ENCODE data around the gene CEP295NL.

DNA sequence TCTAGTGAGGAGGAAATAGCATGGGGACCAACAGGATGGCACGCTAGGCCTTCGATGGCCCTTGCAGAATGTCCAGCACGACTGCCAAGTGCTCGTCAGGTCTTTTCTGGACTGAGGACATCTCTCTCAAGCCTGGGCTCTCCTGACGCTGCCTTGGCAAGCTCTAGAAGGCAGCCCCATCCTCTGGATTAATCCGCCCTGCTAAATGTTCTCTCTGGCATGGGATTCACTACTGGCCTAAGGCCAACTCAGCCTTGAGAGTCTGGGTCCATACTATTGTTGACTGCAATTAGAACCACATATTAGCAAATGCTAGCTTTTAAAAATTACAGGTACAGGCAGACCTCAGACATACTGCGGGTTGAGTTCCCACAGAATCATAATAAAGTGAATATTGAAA lies 2.5 kb upstream of the CEP295NL start:
- no peak for TF ChIP-seq POLR2A (IDR thresholded peaks at IDR 0.05)
- TF ChIP-seq, protein P1, sequence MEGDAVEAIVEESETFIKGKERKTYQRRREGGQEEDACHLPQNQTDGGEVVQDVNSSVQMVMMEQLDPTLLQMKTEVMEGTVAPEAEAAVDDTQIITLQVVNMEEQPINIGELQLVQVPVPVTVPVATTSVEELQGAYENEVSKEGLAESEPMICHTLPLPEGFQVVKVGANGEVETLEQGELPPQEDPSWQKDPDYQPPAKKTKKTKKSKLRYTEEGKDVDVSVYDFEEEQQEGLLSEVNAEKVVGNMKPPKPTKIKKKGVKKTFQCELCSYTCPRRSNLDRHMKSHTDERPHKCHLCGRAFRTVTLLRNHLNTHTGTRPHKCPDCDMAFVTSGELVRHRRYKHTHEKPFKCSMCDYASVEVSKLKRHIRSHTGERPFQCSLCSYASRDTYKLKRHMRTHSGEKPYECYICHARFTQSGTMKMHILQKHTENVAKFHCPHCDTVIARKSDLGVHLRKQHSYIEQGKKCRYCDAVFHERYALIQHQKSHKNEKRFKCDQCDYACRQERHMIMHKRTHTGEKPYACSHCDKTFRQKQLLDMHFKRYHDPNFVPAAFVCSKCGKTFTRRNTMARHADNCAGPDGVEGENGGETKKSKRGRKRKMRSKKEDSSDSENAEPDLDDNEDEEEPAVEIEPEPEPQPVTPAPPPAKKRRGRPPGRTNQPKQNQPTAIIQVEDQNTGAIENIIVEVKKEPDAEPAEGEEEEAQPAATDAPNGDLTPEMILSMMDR (IDR thresholded peaks at IDR 0.05), result no peak

Measured in vagina (tissue), 2 donors.